Measurements from ENCODE around the gene DLGAP5.

Gene DLGAP5

GRCh38 chr14:55206175-55206693 lies 14.8 kb upstream of the DLGAP5 start:
- no peaks in the 10 kb centered on the region for H4K20me1 ChIP-seq (ENCODE audit: insufficient read depth, low read length)
- H3K27me3 ChIP-seq (replicated peaks; ENCODE audit: insufficient read depth, low read length) = no peaks in the 10 kb centered on the region
- no peaks in the 10 kb centered on the region for H3K9me3 ChIP-seq (replicated peaks; ENCODE audit: insufficient read depth, low read length)
- no peak overlapping the region for H2AFZ ChIP-seq (ENCODE audit: low read length)
- no peaks in the 10 kb centered on the region for H3K4me1 ChIP-seq (ENCODE audit: low read length)
- DNase-seq = no peak
- no peaks in the 10 kb centered on the region for H3K9me2 ChIP-seq (replicated peaks; ENCODE audit: insufficient read depth, low read length)
- no peak overlapping the region for H3K4me2 ChIP-seq (ENCODE audit: low read depth, low read length)
- H3K79me2 ChIP-seq (ENCODE audit: low read length) = no peaks in the 10 kb centered on the region
- H3K36me3 ChIP-seq (replicated peaks; ENCODE audit: insufficient read depth, low read length) = no peaks in the 10 kb centered on the region
- no peak for TF ChIP-seq EZH2 (optimal IDR thresholded peaks at IDR 0.05; ENCODE audit: low read depth, low read length)
- no peaks in the 10 kb centered on the region for H3F3A ChIP-seq (ENCODE audit: insufficient read depth, low read length)
- no peak overlapping the region for H3K27ac ChIP-seq (ENCODE audit: low read length)
- H3K9ac ChIP-seq (ENCODE audit: low read length) = no peak overlapping the region
- no peak overlapping the region for H3K4me3 ChIP-seq (ENCODE audit: low read length)

- Histone ChIP-seq H4K20me1 (ENCODE audit: insufficient read depth, low read length) (no peaks in the 10 kb centered on the region), H3K36me3 (replicated peaks; ENCODE audit: insufficient read depth, low read length) (no peaks in the 10 kb centered on the region), H3K4me2 (ENCODE audit: low read depth, low read length) (no peak overlapping the region), H3K27ac (ENCODE audit: low read length) (no peak overlapping the region), H3K27me3 (replicated peaks; ENCODE audit: insufficient read depth, low read length) (no peaks in the 10 kb centered on the region), H3K9me3 (replicated peaks; ENCODE audit: insufficient read depth, low read length) (no peaks in the 10 kb centered on the region), H3K9me2 (replicated peaks; ENCODE audit: insufficient read depth, low read length) (no peaks in the 10 kb centered on the region), H3K79me2 (ENCODE audit: low read length) (no peaks in the 10 kb centered on the region), H3K4me1 (ENCODE audit: low read length) (no peaks in the 10 kb centered on the region), H3K4me3 (ENCODE audit: low read length) (no peak overlapping the region), H2AFZ (ENCODE audit: low read length) (no peak overlapping the region), H3F3A (ENCODE audit: insufficient read depth, low read length) (no peaks in the 10 kb centered on the region), H3K9ac (ENCODE audit: low read length) (no peak overlapping the region)
- DNase-seq = no peak
- no peak for TF ChIP-seq EZH2phosphoT487 (IDR thresholded peaks at IDR 0.05; ENCODE audit: low read length)
- TF ChIP-seq EZH2 (optimal IDR thresholded peaks at IDR 0.05; ENCODE audit: low read depth, low read length) = no peak
- TF ChIP-seq CTCF (IDR thresholded peaks at IDR 0.05; ENCODE audit: low read length) = no peak
Observed at GRCh38 chr14:55201219-55202101, 10.1 kb upstream of the DLGAP5 start.

- Histone ChIP-seq H4K20me1 (ENCODE audit: insufficient read depth, low read length) (no peaks in the 10 kb centered on the region), H3K79me2 (ENCODE audit: low read length) (no peaks in the 10 kb centered on the region), H3F3A (ENCODE audit: insufficient read depth, low read length) (no peaks in the 10 kb centered on the region), H3K36me3 (replicated peaks; ENCODE audit: insufficient read depth, low read length) (no peaks in the 10 kb centered on the region), H3K4me3 (ENCODE audit: low read length) (no peak overlapping the region), H3K4me1 (ENCODE audit: low read length) (no peaks in the 10 kb centered on the region), H2AFZ (ENCODE audit: low read length) (no peak overlapping the region), H3K4me2 (ENCODE audit: low read depth, low read length) (no peak overlapping the region), H3K9me2 (replicated peaks; ENCODE audit: insufficient read depth, low read length) (no peaks in the 10 kb centered on the region), H3K9me3 (replicated peaks; ENCODE audit: insufficient read depth, low read length) (no peaks in the 10 kb centered on the region), H3K27ac (ENCODE audit: low read length) (no peak overlapping the region), H3K9ac (ENCODE audit: low read length) (no peak overlapping the region), H3K27me3 (replicated peaks; ENCODE audit: insufficient read depth, low read length) (no peaks in the 10 kb centered on the region)
- TF ChIP-seq CTCF (IDR thresholded peaks at IDR 0.05; ENCODE audit: low read length) = no peak
- TF ChIP-seq EZH2phosphoT487 (IDR thresholded peaks at IDR 0.05; ENCODE audit: low read length) = no peak
- TF ChIP-seq EZH2 (optimal IDR thresholded peaks at IDR 0.05; ENCODE audit: low read depth, low read length) = no peak
- no peak for DNase-seq
Observed at GRCh38 chr14:55200651-55201050, 9.3 kb upstream of the DLGAP5 start.

GRCh38 chr14:55198749-55199148 lies 7.4 kb upstream of the DLGAP5 start:
- no peaks in the 10 kb centered on the region for H4K20me1 ChIP-seq (ENCODE audit: insufficient read depth, low read length)
- H3K27ac ChIP-seq (ENCODE audit: low read length) = no peak overlapping the region
- no peaks in the 10 kb centered on the region for H3K27me3 ChIP-seq (replicated peaks; ENCODE audit: insufficient read depth, low read length)
- H3F3A ChIP-seq (ENCODE audit: insufficient read depth, low read length) = no peaks in the 10 kb centered on the region
- no peak overlapping the region for H3K4me3 ChIP-seq (ENCODE audit: low read length)
- no peak overlapping the region for H3K4me2 ChIP-seq (ENCODE audit: low read depth, low read length)
- no peaks in the 10 kb centered on the region for H3K36me3 ChIP-seq (replicated peaks; ENCODE audit: insufficient read depth, low read length)
- H3K9me2 ChIP-seq (replicated peaks; ENCODE audit: insufficient read depth, low read length) = no peaks in the 10 kb centered on the region
- no peak overlapping the region for H2AFZ ChIP-seq (ENCODE audit: low read length)
- H3K9ac ChIP-seq (ENCODE audit: low read length) = no peak overlapping the region
- no peak for DNase-seq
- H3K9me3 ChIP-seq (replicated peaks; ENCODE audit: insufficient read depth, low read length) = no peaks in the 10 kb centered on the region
- no peaks in the 10 kb centered on the region for H3K4me1 ChIP-seq (ENCODE audit: low read length)
- TF ChIP-seq EZH2 (optimal IDR thresholded peaks at IDR 0.05; ENCODE audit: low read depth, low read length) (no peak), CTCF (IDR thresholded peaks at IDR 0.05; ENCODE audit: low read length) (no peak)
- H3K79me2 ChIP-seq (ENCODE audit: low read length) = no peaks in the 10 kb centered on the region
